Measurements from ENCODE around the gene FSIP2.

GRCh38 chr2:185736210-185736609 lies 2.4 kb upstream of the FSIP2 start:
- TF ChIP-seq CTCF (IDR thresholded peaks at IDR 0.05; ENCODE audit: low read length) (no peak), EZH2 (optimal IDR thresholded peaks at IDR 0.05; ENCODE audit: low read depth, low read length) (no peak)
